Right lobe of liver (tissue), 6 donors: ENCODE measurements around the gene KRT81. TPM values are rescaled to one million over a fixed set of nuclear protein-coding genes. Genes with fewer than 3 reads are reported as not detected.

Experiments used
- ATAC-seq, 4 donors: fragments of 200-7000 bp; cut with Tn5 transposase; one replicate each; pipeline ENCODE4 v1.9.1; 2020; ENCODE audit warnings: mild to moderate bottlenecking in 4 of 4, moderate library complexity in 4 of 4
- DNase-seq, 3 donors: peaks; one replicate each; pipeline ENCODE4 v3.0.0-alpha.2; 2020
- H3K27ac ChIP-seq, 3 donors: fragments of 200-600 bp; one replicate each; pipeline ENCODE4 v1.8.0; 2022
- H3K27me3 ChIP-seq, 2 donors: fragments of 200-600 bp; one replicate each; pipeline ENCODE4 v1.8.0; 2022
- H3K36me3 ChIP-seq, 4 donors: fragments of 200-600 bp; sonication (generic) in 1 of 4; one replicate each; pipeline versions ENCODE4 v1.5.1 to v1.8.0; 2017 to 2022; ENCODE audit warnings: control low read depth in 1 of 4
- H3K4me1 ChIP-seq, 4 donors: fragments of 200-600 bp; sonication (generic) in 1 of 4; one replicate each; pipeline versions ENCODE4 v1.5.1 to v1.8.0; 2017 to 2022; ENCODE audit warnings: control low read depth in 1 of 4
- H3K4me3 ChIP-seq, 3 donors: fragments of 200-600 bp; one replicate each; pipeline ENCODE4 v1.8.0; 2022
- H3K9me3 ChIP-seq, 4 donors: fragments of 200-600 bp; sonication (generic) in 1 of 4; one replicate each; pipeline versions ENCODE4 v1.5.1 to v1.8.0; 2017 to 2022; ENCODE audit warnings: control low read depth in 1 of 4
- CTCF ChIP-seq, 4 donors: fragments of 200-600 bp in 3 of 4; fragments of 450-650 bp in 1 of 4; IDR thresholded peaks; one replicate each; pipeline versions ENCODE4 v1.5.1 to v1.8.0; 2016 to 2022; ENCODE audit warnings: antibody characterized with exemption in 4 of 4, mild to moderate bottlenecking in 2 of 4
- POLR2A ChIP-seq: fragments of 450-650 bp; IDR thresholded peaks from one replicate; pipeline ENCODE4 v1.6.1; 2017; ENCODE audit warnings: antibody characterized with exemption, mild to moderate bottlenecking
- WGBS: methylation state at CpG from one replicate; pipeline ENCODE4 v1.1.6; 2018; ENCODE audit warnings: low coverage, low lambda C conversion rate; ENCODE audit not compliant: insufficient coverage; ENCODE audit errors: missing lambda C conversion rate; 5-methylcytosine and 5-hydroxymethylcytosine counted together
- intact Hi-C, 2 donors: fragments of 100-400 bp; cut with DNase I; formaldehyde crosslinking; loops; one replicate each; pipeline versions ENCODE4 v1.11.2 to v1.14.1; 2022
- total RNA-seq, 6 experiments: library from RNA; depleted of rRNA in 2 of 6; stranded (reverse); fragments of >200 nt in 2 of 6; fragmentation: NEBNext Ultra II Directional in 3 of 6; extraction: Animal tissue kit (Norgen Biotek cat#: 25700) in 3 of 6; gene quantifications; one replicate each; pipeline versions ENCODE4 v1.1.0 to v1.2.4, GENCODE V29; 2016 to 2023
- donor health status: DM: no; HTN: yes; CAD: no.
- donor health status: DM: no; HTN: no; CAD: no.
- donor health status: DM: no; HTN: no; CAD: no.
- donor health status: DM: no; HTN: yes; CAD: no.
- donor health status: DM: no; HTN: yes; CAD: no.

Gene KRT81
- total RNA-seq, 6 experiments from 2014 or later = 0.13 TPM; not detected in 5

- ATAC-seq (no peak), DNase-seq (no peak)
- no peaks in the 10 kb centered on the region for H3K36me3 ChIP-seq
- H3K27ac ChIP-seq = no peak overlapping the region
- H3K4me3 ChIP-seq = no peak overlapping the region
- H3K4me1 ChIP-seq = no peaks in the 10 kb centered on the region
- H3K27me3 ChIP-seq = no peaks in the 10 kb centered on the region
- intact Hi-C loops = no loop called here
- H3K9me3 ChIP-seq = no peaks in the 10 kb centered on the region
- WGBS = 77% methylated on average over 3 of the region's 9 CpGs
- TF ChIP-seq POLR2A (no peak), CTCF (IDR thresholded peaks at IDR 0.05) (no peak)
Measured at GRCh38 chr12:52313926-52314325, 22.6 kb upstream of the KRT81 start.

- DNase-seq = no peak
- Histone ChIP-seq H3K36me3 (no peaks in the 10 kb centered on the region), H3K9me3 (no peaks in the 10 kb centered on the region), H3K27ac (no peak overlapping the region), H3K4me3 (no peak overlapping the region), H3K4me1 (peaks cover 0 to 2% (median 0%) of the 10 kb centered on the region in 4 donors), H3K27me3 (no peaks in the 10 kb centered on the region)
- WGBS = 70% methylated on average over 2 of the region's 3 CpGs
- ATAC-seq = no peak
- no peak for TF ChIP-seq CTCF (IDR thresholded peaks at IDR 0.05)
- no peak for TF ChIP-seq POLR2A
- intact Hi-C loops = no loop called here
Measured at GRCh38 chr12:52313461-52313860, 22.1 kb upstream of the KRT81 start.

- Histone ChIP-seq H3K9me3 (no peaks in the 10 kb centered on the region), H3K4me3 (no peak overlapping the region), H3K36me3 (no peaks in the 10 kb centered on the region), H3K27ac (no peak overlapping the region), H3K27me3 (peaks cover 0 to 6% of the 10 kb centered on the region in 2 donors), H3K4me1 (peaks cover 0 to 3% (median 0%) of the 10 kb centered on the region in 4 donors)
- ATAC-seq = no peak
- DNase-seq = no peak
- intact Hi-C loops = no loop called here
- WGBS = 46% methylated on average over 4 of the region's 4 CpGs
- TF ChIP-seq CTCF (IDR thresholded peaks at IDR 0.05) (no peak), POLR2A (no peak)
Measured at GRCh38 chr12:52312086-52312485, 20.8 kb upstream of the KRT81 start.

GRCh38 chr12:52311285-52311648, 19.9 kb upstream of the KRT81 start:
- H3K27ac ChIP-seq = no peak overlapping the region
- peaks cover 0 to 3% (median 0%) of the 10 kb centered on the region in 4 donors for H3K4me1 ChIP-seq
- ATAC-seq (no peak), DNase-seq (no peak)
- H3K9me3 ChIP-seq = no peaks in the 10 kb centered on the region
- no peaks in the 10 kb centered on the region for H3K36me3 ChIP-seq
- intact Hi-C loops = no loop called here
- H3K4me3 ChIP-seq = no peak overlapping the region
- TF ChIP-seq CTCF (IDR thresholded peaks at IDR 0.05) (no peak), POLR2A (no peak)
- H3K27me3 ChIP-seq = peaks cover 0 to 6% of the 10 kb centered on the region in 2 donors
- 73% methylated on average over 1 of the region's 3 CpGs for WGBS
